Measurements from ENCODE around the gene PRKG1.
"Not testable (repeated sequence)": the region's sequence is repeated elsewhere in the genome, so short reads cannot be mapped to it uniquely, and the experiment has no call there.

PRKG1 gene

DNA sequence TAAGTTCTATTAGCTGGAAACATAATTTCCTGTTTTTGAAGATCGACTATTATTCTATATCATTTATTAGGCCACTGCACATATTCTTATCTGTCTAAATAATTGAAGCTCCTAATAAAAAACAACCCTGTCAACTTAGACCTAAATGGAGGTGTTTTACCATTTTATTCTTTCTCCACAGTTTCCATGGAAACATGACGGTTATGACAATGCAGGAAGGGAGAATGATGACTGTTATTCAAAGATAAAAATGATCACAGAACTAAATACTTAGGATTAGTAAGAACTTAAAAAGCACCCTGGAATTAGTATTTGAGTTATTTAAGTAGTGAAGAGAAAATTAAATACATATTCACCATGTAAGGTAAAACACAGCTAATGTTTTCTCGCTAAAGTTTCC is 1119.9 kb downstream of the PRKG1 start:
- H3K27ac Mint-ChIP-seq: no peak overlapping the region
- no peaks in the 10 kb centered on the region for H3K9me3 Mint-ChIP-seq
- no peaks in the 10 kb centered on the region for H3K27me3 Mint-ChIP-seq
- DNase-seq: no peak
- no peak for ATAC-seq
- no peaks in the 10 kb centered on the region for H3K4me1 Mint-ChIP-seq
- H3K4me3 Mint-ChIP-seq: no peak overlapping the region
- no peaks in the 10 kb centered on the region for H3K36me3 Mint-ChIP-seq (ENCODE audit: low read depth)

GRCh38 chr10:52194716-52195115 is 1120.4 kb downstream of the PRKG1 start:
- no peaks in the 10 kb centered on the region for H3K27me3 Mint-ChIP-seq
- ATAC-seq (no peak), DNase-seq (no peak)
- H3K9me3 Mint-ChIP-seq: no peaks in the 10 kb centered on the region
- H3K36me3 Mint-ChIP-seq (ENCODE audit: low read depth): no peaks in the 10 kb centered on the region
- H3K4me3 Mint-ChIP-seq: no peak overlapping the region
- no peak overlapping the region for H3K27ac Mint-ChIP-seq
- H3K4me1 Mint-ChIP-seq: no peaks in the 10 kb centered on the region

- H3K36me3 Mint-ChIP-seq (ENCODE audit: low read depth): no peaks in the 10 kb centered on the region
- H3K4me3 Mint-ChIP-seq: no peak overlapping the region
- no peaks in the 10 kb centered on the region for H3K9me3 Mint-ChIP-seq
- H3K4me1 Mint-ChIP-seq: no peaks in the 10 kb centered on the region
- H3K27ac Mint-ChIP-seq: no peak overlapping the region
- ATAC-seq (no peak), DNase-seq (no peak)
- H3K27me3 Mint-ChIP-seq: no peaks in the 10 kb centered on the region
Measured at GRCh38 chr10:52197098-52197497, 1122.8 kb downstream of the PRKG1 start.

GRCh38 chr10:52198540-52198939 is 1124.3 kb downstream of the PRKG1 start:
- no peak overlapping the region for H3K27ac Mint-ChIP-seq
- H3K4me3 Mint-ChIP-seq: no peak overlapping the region
- H3K27me3 Mint-ChIP-seq: no peaks in the 10 kb centered on the region
- no peaks in the 10 kb centered on the region for H3K9me3 Mint-ChIP-seq
- DNase-seq (no peak), ATAC-seq (no peak)
- H3K4me1 Mint-ChIP-seq: no peaks in the 10 kb centered on the region
- H3K36me3 Mint-ChIP-seq (ENCODE audit: low read depth): no peaks in the 10 kb centered on the region

GRCh38 chr10:52204906-52205305 is 1130.6 kb downstream of the PRKG1 start:
- H3K9me3 Mint-ChIP-seq; DNase-seq; H3K27ac Mint-ChIP-seq; ATAC-seq; H3K27me3 Mint-ChIP-seq; H3K4me1 Mint-ChIP-seq; H3K4me3 Mint-ChIP-seq; H3K36me3 Mint-ChIP-seq (ENCODE audit: low read depth): not testable (repeated sequence)

GRCh38 chr10:52208365-52208764 is 1134.1 kb downstream of the PRKG1 start:
- no peaks in the 10 kb centered on the region for H3K9me3 Mint-ChIP-seq
- H3K4me3 Mint-ChIP-seq: no peak overlapping the region
- H3K4me1 Mint-ChIP-seq: no peaks in the 10 kb centered on the region
- H3K36me3 Mint-ChIP-seq (ENCODE audit: low read depth): no peaks in the 10 kb centered on the region
- no peak for DNase-seq
- H3K27me3 Mint-ChIP-seq: peaks cover 2% of the 10 kb centered on the region
- no peak overlapping the region for H3K27ac Mint-ChIP-seq
- no peak for ATAC-seq

GRCh38 chr10:52210161-52210560 is 1135.9 kb downstream of the PRKG1 start:
- Mint-ChIP-seq H3K27ac (no peak overlapping the region), H3K27me3 (peaks cover 2% of the 10 kb centered on the region), H3K4me1 (no peaks in the 10 kb centered on the region)

GRCh38 chr10:52212062-52212461 is 1137.8 kb downstream of the PRKG1 start:
- no peak for DNase-seq
- Mint-ChIP-seq H3K4me1 (no peaks in the 10 kb centered on the region), H3K27me3 (no peaks in the 10 kb centered on the region), H3K27ac (no peak overlapping the region), H3K4me3 (no peak overlapping the region), H3K36me3 (ENCODE audit: low read depth) (no peaks in the 10 kb centered on the region), H3K9me3 (no peaks in the 10 kb centered on the region)
- ATAC-seq: no peak

More at GRCh38 chr10:52210161-52210560, 1135.9 kb downstream of the PRKG1 start:
- no peaks in the 10 kb centered on the region for H3K9me3 Mint-ChIP-seq
- no peak for ATAC-seq
- H3K36me3 Mint-ChIP-seq (ENCODE audit: low read depth): no peaks in the 10 kb centered on the region
- no peak for DNase-seq
- no peak overlapping the region for H3K4me3 Mint-ChIP-seq

DNA sequence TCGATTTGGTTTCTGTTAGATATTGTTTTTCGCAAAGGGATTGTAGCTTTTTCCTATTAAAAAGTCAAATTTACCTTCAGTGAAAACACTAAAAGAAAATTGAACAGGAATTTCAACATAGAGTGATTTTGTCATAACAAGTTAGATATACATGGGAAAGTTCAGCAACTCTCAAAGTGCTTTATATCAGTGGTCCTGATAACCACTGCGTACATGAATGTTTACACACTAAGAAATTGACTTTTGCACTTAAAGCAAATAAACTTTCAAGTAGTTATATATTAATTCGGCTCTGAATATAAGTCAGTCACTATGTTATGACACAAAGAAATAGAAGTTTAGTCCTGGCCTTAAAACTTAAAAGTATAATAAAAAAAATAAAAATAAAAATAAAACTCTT is 1138.5 kb downstream of the PRKG1 start:
- H3K27me3 Mint-ChIP-seq: no peaks in the 10 kb centered on the region
- H3K9me3 Mint-ChIP-seq: no peaks in the 10 kb centered on the region
- no peak for DNase-seq
- ATAC-seq: no peak
- H3K36me3 Mint-ChIP-seq (ENCODE audit: low read depth): no peaks in the 10 kb centered on the region
- H3K4me3 Mint-ChIP-seq: no peak overlapping the region
- no peaks in the 10 kb centered on the region for H3K4me1 Mint-ChIP-seq
- H3K27ac Mint-ChIP-seq: no peak overlapping the region

DNA sequence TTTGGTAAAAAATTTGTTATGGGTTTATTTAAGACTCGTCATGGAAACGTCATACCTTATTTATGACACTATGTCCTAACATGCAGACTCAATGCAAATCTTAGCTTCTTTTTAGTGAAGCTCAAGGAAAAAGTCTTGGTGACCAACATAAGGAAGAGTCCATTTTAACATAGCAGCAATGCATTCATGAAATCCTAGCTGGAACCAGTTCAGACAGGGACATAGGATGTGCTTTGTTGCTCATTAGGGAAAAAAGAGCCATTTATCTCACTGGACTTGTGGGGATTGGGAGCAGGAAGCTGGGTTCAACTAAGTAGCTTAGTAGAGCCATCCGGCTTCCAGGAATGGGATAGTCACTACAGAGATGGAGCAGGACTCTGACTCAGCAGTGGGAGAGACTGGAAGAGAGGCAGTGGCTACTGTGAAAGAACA is 1139.0 kb downstream of the PRKG1 start:
- no peak overlapping the region for H3K27ac Mint-ChIP-seq
- H3K27me3 Mint-ChIP-seq: no peaks in the 10 kb centered on the region
- no peak for ATAC-seq
- H3K9me3 Mint-ChIP-seq: no peaks in the 10 kb centered on the region
- no peaks in the 10 kb centered on the region for H3K4me1 Mint-ChIP-seq
- H3K36me3 Mint-ChIP-seq (ENCODE audit: low read depth): no peaks in the 10 kb centered on the region
- no peak for DNase-seq
- H3K4me3 Mint-ChIP-seq: no peak overlapping the region

GRCh38 chr10:52215745-52216361 is 1141.6 kb downstream of the PRKG1 start:
- Mint-ChIP-seq H3K27ac (no peak overlapping the region), H3K4me3 (no peak overlapping the region), H3K27me3 (no peaks in the 10 kb centered on the region), H3K36me3 (ENCODE audit: low read depth) (no peaks in the 10 kb centered on the region), H3K9me3 (no peaks in the 10 kb centered on the region), H3K4me1 (no peaks in the 10 kb centered on the region)
- DNase-seq: peak; percentile 30
- peak; percentile 49 for ATAC-seq

DNA sequence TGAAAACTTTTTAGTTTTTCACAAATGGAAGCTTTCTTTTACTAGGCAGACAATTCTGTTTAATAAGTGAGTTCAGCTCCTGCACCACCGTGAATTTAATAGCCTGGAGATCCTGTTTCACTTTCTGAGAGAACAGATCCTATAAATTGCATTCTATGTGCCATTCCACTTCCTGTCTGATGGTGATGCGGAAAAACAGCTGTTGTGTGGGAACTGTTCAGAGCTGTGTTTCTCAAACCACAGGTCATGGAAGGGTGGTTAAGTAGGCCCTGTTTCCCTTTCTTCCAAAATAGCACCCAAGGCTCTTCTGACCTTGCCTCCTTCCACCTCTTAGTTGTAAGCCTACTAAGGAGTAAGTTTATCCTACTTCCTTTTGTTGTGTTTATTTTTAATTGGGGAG is 1142.6 kb downstream of the PRKG1 start:
- no peak for ATAC-seq
- DNase-seq: no peak
- H3K27ac Mint-ChIP-seq: no peak overlapping the region
- H3K4me1 Mint-ChIP-seq: no peaks in the 10 kb centered on the region
- no peaks in the 10 kb centered on the region for H3K9me3 Mint-ChIP-seq
- H3K36me3 Mint-ChIP-seq (ENCODE audit: low read depth): no peaks in the 10 kb centered on the region
- H3K27me3 Mint-ChIP-seq: no peaks in the 10 kb centered on the region
- no peak overlapping the region for H3K4me3 Mint-ChIP-seq

DNA sequence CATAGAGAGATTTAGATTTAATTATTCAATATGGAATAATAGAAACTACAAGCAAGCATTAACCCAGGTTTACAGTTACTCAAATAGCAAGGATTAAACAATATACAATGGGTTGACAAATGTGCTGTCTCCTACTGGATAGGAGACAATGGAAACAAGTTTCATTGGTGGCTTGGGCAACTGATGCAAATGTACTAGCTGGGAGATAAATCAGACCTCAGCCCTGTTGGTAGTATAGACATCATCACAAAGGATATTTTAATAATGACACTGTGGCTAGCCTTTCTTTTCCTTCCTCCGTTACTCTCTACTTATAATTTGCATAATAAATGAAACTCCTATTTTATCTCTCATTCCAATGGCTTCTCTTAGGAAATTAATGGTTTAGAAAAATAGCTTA is 1143.2 kb downstream of the PRKG1 start:
- H3K9me3 Mint-ChIP-seq: no peaks in the 10 kb centered on the region
- H3K4me1 Mint-ChIP-seq: no peaks in the 10 kb centered on the region
- no peak overlapping the region for H3K4me3 Mint-ChIP-seq
- no peak overlapping the region for H3K27ac Mint-ChIP-seq
- no peaks in the 10 kb centered on the region for H3K36me3 Mint-ChIP-seq (ENCODE audit: low read depth)
- no peak for DNase-seq
- no peak for ATAC-seq
- H3K27me3 Mint-ChIP-seq: no peaks in the 10 kb centered on the region

DNA sequence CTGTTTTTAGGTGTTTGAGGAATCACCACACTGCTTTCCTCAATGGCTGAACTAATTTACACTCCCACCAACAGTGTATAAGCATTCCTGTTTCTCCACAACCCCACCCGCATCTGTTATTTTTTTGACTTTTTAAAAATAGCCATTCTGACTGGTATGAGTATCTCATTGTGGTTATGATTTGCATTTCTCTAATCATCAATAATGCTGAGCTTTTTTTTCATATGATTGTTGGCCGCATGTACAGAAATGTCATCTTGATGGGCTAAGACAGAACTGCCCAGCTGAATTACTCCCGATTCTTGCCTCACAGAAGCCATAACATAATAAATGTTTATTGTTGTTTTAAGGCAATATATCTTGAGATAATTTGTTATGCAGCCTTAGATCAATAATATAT is 1146.7 kb downstream of the PRKG1 start:
- Mint-ChIP-seq H3K9me3 (no peaks in the 10 kb centered on the region), H3K4me1 (no peaks in the 10 kb centered on the region), H3K36me3 (ENCODE audit: low read depth) (no peaks in the 10 kb centered on the region)

DNA sequence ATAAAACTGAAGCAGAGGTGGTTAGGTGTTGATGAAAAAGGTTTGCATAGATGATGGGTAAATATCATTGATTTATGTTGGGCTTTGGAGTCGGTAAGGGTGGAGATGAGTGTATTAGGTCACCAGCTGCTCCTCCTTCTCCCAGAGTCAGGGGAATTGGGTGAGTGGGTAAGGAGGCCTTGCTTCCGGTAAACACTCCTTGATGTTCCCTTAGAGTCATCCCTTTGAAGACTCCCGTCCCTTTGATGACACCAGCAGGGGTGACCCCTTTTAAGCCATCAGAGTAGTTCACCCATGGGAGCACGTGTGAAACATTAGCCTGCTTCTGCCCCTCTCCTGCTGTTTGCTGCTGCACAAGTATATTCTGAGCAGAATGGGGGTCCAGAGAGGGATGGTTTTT is 1147.6 kb downstream of the PRKG1 start:
- Mint-ChIP-seq H3K9me3 (no peaks in the 10 kb centered on the region), H3K36me3 (ENCODE audit: low read depth) (no peaks in the 10 kb centered on the region), H3K4me1 (no peaks in the 10 kb centered on the region), H3K27ac (no peak overlapping the region), H3K27me3 (peaks cover 2% of the 10 kb centered on the region), H3K4me3 (no peak overlapping the region)
- ATAC-seq (no peak), DNase-seq (no peak)

More for the DNA sequence above, 1146.7 kb downstream of the PRKG1 start:
- Mint-ChIP-seq H3K4me3 (no peak overlapping the region), H3K27ac (no peak overlapping the region), H3K27me3 (peaks cover 2% of the 10 kb centered on the region)
- no peak for DNase-seq
- no peak for ATAC-seq

Measured in activated naive CD8-positive, alpha-beta T cell treated with anti-CD3 and anti-CD28 coated beads, Interleukin-2, amount 50 U/mL, for 24 hours (primary cell).